A673 (cell line): ENCODE results near the gene CNOT1. TPM values are rescaled to one million over a fixed set of nuclear protein-coding genes. Genes with fewer than 3 reads are reported as not detected.

Source experiments
- BruUV-seq: library from RNA; stranded (reverse); fragments of 400-500 nt; replicated peaks from 2 replicates; lab custom pipeline; 2021; lab: Mats Ljungman, UMichigan
- CTCF ChIA-PET: fragments of 300-600 bp; sonication (Branson Sonifier 250); formaldehyde crosslinking; loops from one replicate; lab custom pipeline; 2022; ENCODE audit warnings: antibody characterized with exemption; lab: Charles Lee
- POLR2A ChIA-PET: fragments of 300-600 bp; sonication (Branson Sonifier 250); formaldehyde crosslinking; loops from one replicate; lab custom pipeline; 2022; ENCODE audit warnings: antibody characterized with exemption; ENCODE audit not compliant: low non-redundant PET; lab: Charles Lee
- DNase-seq: peaks from one replicate; pipeline ENCODE4 v3.0.0-alpha.2; 2015; ENCODE audit warnings: low spot score
- H3K27ac ChIP-seq: fragments of 200-600 bp; sonication (generic); 2 replicates; pipeline ENCODE4 v1.5.1; 2016; ENCODE audit warnings: mixed run types, low read depth, mild to moderate bottlenecking, mixed read lengths, antibody characterized with exemption, low read length; ENCODE audit not compliant: poor library complexity, severe bottlenecking
- H3K27me3 ChIP-seq: fragments of 200-600 bp; sonication (generic); replicated peaks from 2 replicates; pipeline ENCODE4 v1.6.1; 2017; ENCODE audit warnings: mixed run types, low read depth, mild to moderate bottlenecking, mixed read lengths, antibody characterized with exemption, low read length; ENCODE audit not compliant: insufficient read depth, poor library complexity
- H3K36me3 ChIP-seq: fragments of 200-600 bp; sonication (generic); 2 replicates; pipeline ENCODE4 v1.6.1; 2016; ENCODE audit warnings: mixed run types, mild to moderate bottlenecking, mixed read lengths, antibody characterized with exemption, low read length; ENCODE audit not compliant: insufficient read depth, poor library complexity, severe bottlenecking
- H3K4me1 ChIP-seq: fragments of 200-600 bp; sonication (generic); 2 replicates; pipeline ENCODE4 v1.6.1; 2017; ENCODE audit warnings: mixed run types, mild to moderate bottlenecking, mixed read lengths, antibody characterized with exemption, low read length; ENCODE audit not compliant: insufficient read depth, poor library complexity, severe bottlenecking
- H3K4me3 ChIP-seq: fragments of 200-600 bp; sonication (generic); 2 replicates; pipeline ENCODE4 v1.5.1; 2016; ENCODE audit warnings: low read depth, mixed run types, mild to moderate bottlenecking, mixed read lengths, low read length; ENCODE audit not compliant: poor library complexity, severe bottlenecking
- H3K9me3 ChIP-seq: fragments of 200-600 bp; sonication (generic); 2 replicates; pipeline ENCODE4 v1.6.1; 2016; ENCODE audit warnings: mixed run types, low read depth, mild to moderate bottlenecking, mixed read lengths, antibody characterized with exemption, low read length; ENCODE audit not compliant: poor library complexity, severe bottlenecking
- EZH2 ChIP-seq: fragments of 200-600 bp; sonication (generic); IDR thresholded peaks from 2 replicates; pipeline ENCODE4 v1.6.1; 2017; ENCODE audit warnings: borderline replicate concordance, low read depth, mild to moderate bottlenecking, mixed read lengths, antibody characterized with exemption, low read length; ENCODE audit not compliant: poor library complexity, severe bottlenecking
- intact Hi-C: fragments of 100-400 bp; cut with micrococcal nuclease; formaldehyde crosslinking; loops from one replicate; pipeline ENCODE4 v1.10.0; 2022; ENCODE audit not compliant: unreplicated experiment
- total RNA-seq: library from RNA; stranded (reverse); gene quantifications from 2 replicates; pipeline ENCODE4 v1.2.3, GENCODE V29; 2021
- TF ChIP-seq, protein P1 (sequence below): fragments of 300-800, 200-600 bp; sonication (generic); conservative IDR thresholded peaks from 2 replicates; pipeline ENCODE4 v1.5.1; 2017; ENCODE audit warnings: low read depth, mild to moderate bottlenecking, antibody characterized with exemption, low read length, moderate library complexity, mixed read lengths

CNOT1 gene
- total RNA-seq, 1 experiment from 2014 or later: 255 TPM

- no peak for TF ChIP-seq EZH2
- TF ChIP-seq, protein P1, sequence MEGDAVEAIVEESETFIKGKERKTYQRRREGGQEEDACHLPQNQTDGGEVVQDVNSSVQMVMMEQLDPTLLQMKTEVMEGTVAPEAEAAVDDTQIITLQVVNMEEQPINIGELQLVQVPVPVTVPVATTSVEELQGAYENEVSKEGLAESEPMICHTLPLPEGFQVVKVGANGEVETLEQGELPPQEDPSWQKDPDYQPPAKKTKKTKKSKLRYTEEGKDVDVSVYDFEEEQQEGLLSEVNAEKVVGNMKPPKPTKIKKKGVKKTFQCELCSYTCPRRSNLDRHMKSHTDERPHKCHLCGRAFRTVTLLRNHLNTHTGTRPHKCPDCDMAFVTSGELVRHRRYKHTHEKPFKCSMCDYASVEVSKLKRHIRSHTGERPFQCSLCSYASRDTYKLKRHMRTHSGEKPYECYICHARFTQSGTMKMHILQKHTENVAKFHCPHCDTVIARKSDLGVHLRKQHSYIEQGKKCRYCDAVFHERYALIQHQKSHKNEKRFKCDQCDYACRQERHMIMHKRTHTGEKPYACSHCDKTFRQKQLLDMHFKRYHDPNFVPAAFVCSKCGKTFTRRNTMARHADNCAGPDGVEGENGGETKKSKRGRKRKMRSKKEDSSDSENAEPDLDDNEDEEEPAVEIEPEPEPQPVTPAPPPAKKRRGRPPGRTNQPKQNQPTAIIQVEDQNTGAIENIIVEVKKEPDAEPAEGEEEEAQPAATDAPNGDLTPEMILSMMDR: no peak
- intact Hi-C loops: no loop called here
- Histone ChIP-seq H3K36me3 (no peaks in the 10 kb centered on the region), H3K27ac (no peak overlapping the region), H3K4me1 (peaks cover 6% of the 10 kb centered on the region), H3K27me3 (no peaks in the 10 kb centered on the region), H3K4me3 (no peak overlapping the region), H3K9me3 (no peaks in the 10 kb centered on the region)
- POLR2A ChIA-PET: no interaction called here
- DNase-seq: no peak
- no TSS peak for BruUV-seq
- CTCF ChIA-PET: no interaction called here
These were observed 25.6 kb upstream of the CNOT1 start for GRCh38 chr16:58655215-58655596.

- BruUV-seq: no TSS peak
- no peaks in the 10 kb centered on the region for H3K36me3 ChIP-seq
- no peaks in the 10 kb centered on the region for H3K9me3 ChIP-seq
- ChIA-PET POLR2A (no interaction called here), CTCF (no interaction called here)
- no peak overlapping the region for H3K27ac ChIP-seq
- peaks cover 6% of the 10 kb centered on the region for H3K4me1 ChIP-seq
- H3K27me3 ChIP-seq: no peaks in the 10 kb centered on the region
- no peak overlapping the region for H3K4me3 ChIP-seq
- DNase-seq: no peak
- intact Hi-C loops: no loop called here
- no peak for TF ChIP-seq EZH2
- TF ChIP-seq, protein P1: no peak
These were observed 25.1 kb upstream of the CNOT1 start for GRCh38 chr16:58654560-58655214.

GRCh38 chr16:58652741-58653140, 23.1 kb upstream of the CNOT1 start:
- Histone ChIP-seq H3K4me1 (peaks cover 6% of the 10 kb centered on the region), H3K9me3 (no peaks in the 10 kb centered on the region), H3K36me3 (no peaks in the 10 kb centered on the region), H3K27me3 (no peaks in the 10 kb centered on the region), H3K4me3 (no peak overlapping the region), H3K27ac (no peak overlapping the region)
- no TSS peak for BruUV-seq
- intact Hi-C loops: no loop called here
- ChIA-PET POLR2A (interaction anchor here (0.6 kb wide), 1 partner anchor 48 kb away, joined by 7 read pairs; no protein-coding TSS in a partner anchor), CTCF (interaction anchor here (0.7 kb wide), 1 partner anchor 72 kb away, joined by 4 read pairs; no protein-coding TSS in a partner anchor)
- no peak for DNase-seq
- TF ChIP-seq, protein P1: no peak
- TF ChIP-seq EZH2: no peak
